NCI-H187 treated with DMSO at 0.1 percent for 48 hours (cell line): ENCODE data around the gene IFNLR1.

ENCODE experiments used
- DNase-seq: peaks from one replicate; lab custom pipeline; 2025; lab: John Stamatoyannopoulos, UW

The IFNLR1 gene

DNA sequence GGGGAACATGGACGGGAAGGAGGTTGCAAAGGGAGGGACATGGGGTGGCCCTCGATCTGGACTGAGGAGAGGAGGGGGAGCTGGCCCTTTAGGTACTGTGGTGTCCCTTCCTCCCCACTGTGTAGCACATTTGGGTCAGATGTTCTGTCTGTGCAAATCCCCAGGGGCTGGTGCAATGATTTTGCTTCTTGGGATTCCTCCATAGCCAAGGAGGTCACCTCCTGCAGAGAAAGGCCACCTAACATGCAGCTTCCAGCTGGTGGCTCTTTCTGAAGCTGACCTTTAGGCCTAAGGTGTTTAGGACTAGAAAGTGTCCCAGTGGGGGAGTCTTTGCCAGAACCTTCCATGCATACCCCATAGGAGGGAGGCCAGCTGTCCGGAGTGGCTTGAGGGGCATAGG, 66.1 kb downstream of the IFNLR1 start:
- no peak for DNase-seq

DNA sequence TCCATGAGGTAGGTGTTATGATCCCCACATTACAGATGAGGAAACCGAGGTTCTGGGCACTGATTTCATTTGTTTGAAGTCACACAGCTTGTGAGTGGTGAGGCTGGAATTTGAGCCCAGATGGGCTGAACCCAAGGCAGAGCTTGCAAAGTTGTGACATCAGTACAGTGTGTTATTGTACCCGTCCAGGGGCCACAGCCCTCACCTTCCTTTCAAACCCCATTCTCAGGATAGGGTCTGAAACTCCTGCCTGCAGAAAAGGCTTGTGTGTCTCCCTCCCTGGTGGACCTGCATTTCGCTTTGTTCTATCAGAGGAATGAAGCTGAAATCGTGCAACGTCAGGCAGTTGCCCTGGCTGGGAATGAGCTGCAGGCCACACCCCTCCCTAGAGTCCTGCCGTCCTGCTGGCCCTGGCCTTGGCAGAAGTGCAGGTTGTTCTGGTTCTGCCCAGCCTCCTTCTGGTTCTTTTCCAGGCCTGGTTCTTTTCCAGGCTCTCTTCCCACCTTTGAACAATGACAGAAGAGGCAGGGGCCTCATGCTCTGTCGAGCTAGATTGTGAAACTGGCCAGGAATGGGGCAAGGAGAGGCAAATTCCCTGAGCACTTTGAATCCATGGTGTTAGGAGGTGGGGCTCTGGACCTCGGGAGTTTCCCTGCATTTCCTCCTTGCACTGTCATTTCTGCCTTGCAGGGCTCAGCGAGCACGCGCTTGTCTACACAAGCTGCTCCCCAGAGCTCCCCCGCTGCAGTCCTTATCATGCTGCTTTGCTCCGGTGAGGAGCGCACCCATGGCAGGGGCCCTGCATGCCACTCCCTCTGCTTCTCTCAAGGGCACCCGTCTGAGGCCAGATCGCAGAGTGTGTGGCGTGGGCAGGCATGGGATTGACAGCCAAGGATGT, 67.0 kb downstream of the IFNLR1 start:
- no peak for DNase-seq

DNA sequence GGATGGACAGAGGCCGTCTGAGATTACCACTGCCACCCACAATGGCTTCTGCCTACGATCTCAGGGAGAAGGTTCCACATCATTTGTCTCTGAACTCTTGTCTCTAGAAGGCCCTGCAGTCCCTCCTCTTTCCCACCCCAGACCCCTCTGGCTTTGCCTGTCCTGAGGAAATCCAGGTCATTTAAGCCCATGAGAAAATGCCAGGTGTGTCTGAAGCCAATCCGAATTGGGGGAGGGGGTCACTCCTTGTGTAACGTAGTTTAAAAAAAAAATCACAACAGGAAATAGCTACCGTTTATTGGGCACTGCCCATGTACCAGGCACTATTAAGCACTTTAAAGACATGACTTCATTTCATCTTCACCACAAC, 67.6 kb downstream of the IFNLR1 start:
- no peak for DNase-seq

DNA sequence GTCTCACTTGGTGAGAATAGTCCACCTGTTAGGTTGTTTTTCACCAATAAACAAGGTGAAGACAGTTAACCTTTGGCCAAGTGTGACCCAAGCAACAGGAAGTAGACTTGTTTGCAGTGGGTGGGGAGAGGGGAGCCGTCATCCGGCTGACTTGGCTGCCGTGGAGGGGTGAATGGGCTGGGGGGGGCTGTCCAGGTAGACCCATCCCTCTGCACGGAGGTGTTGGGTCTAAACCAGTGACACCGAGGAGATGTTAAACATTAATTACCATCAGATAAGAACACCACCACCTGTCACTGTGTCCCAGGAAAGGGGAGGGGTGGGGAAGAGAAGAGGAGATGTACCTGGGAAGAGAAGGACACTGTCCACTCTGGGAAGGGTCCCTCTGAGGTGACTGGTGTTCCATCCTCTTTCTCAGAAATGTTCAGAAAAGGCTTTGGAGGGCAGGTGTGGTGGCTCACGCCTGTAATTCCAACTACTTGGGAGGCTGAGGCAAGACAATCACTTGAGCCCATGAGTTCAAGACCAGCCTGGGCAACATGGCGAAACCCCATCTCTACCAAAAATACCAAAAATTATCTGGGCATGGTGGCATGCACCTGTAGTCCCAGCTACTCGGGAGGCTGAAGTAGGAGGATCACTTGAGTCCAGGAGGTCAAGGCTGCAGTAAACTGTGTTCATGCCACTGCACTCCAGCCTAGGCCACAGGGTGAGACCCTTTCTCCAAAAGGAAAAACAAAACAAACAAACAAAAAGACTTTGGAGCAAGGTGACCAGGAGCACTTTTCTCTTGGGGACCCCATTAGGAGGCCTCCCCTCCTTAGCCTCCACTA, 68.5 kb downstream of the IFNLR1 start:
- no peak for DNase-seq

DNA sequence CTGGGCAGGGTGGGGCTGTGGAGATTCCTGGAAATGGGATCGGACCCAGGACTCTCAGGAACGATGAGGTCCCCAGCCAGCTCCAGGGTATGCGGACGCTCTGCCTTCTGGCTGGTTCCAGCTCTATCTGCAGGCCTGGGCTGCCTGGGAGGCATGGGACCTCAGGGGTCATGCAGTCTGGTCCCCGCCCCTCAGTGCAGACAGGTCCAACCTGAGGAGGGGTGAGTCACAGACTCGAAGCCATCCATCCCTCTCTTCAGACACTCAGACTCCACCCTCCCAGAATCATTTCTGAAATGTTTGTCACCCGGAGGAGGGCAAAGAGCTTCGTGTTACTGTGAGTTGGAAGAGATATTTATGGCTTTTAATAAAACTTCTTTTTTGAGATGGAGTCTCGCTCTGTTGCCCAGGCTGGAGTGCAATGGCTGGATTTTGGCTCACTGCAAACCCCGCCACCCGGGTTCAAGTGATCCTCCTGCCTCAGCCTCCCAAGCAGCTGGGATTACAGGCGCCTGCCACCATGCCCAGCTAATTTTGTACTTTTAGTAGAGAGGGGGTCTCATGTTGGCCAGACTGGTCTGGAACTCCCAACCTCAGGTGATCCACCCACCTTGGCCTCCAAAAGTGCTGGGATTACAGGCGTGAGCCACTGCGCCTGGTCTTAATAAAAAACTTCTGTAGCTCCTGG, 69.2 kb downstream of the IFNLR1 start:
- DNase-seq, result no peak

DNA sequence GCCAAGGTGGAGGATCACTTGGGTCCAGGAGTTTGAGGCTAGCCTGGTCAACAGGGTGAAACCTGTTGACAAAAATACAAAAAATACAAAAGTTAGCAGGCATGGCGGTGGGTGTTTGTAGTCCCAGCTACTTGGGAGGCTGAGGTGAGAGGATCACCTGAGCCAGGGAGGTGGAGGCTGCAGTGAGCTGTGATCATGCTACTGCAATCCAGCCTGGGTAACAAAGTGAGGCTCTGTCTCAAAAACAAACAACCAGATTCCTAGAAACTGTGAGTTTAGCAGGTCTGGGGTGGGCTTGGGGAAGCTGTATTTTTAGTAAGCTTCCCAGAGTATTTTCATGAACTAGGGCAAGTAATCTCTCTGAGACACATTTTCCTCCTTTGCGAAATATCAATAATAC, 70.0 kb downstream of the IFNLR1 start:
- no peak for DNase-seq

DNA sequence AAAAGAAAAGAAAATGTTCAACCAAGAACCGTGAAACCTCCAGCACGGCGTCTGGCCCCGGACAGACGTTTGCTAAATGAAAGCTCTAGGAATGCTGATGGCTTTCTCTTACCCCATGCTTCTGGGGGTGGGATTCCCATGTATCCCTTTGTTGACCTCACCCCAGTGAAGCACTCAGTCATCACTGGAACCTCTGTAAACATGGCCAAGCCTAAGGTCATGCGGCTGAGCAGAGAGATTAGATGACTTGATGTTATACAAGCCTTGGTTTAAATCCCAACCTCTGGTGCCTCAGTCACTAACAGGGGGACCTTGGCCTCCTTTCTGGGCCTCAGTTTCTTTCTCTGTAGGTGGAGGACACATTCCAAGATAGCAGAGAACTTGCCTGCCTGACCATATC, 72.3 kb downstream of the IFNLR1 start:
- no peak for DNase-seq

DNA sequence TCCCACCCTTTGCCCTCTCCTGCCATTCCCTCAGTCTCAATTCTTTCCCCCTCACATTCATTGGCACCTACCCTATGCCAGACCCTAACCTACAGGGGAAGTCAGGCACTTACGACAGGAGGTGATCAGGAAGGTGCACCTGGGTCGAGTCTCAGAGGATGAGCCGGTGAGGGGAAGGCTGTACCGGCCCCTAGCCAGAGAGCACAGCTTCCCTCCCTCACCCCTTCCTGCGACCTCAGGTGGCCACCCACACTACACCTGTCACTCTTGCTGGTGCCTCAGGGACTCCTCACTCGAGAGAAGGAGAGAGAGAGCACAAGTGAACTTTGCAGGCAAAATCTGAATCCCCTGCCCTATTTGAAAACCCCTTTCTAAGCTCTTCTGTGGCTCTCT, 73.5 kb downstream of the IFNLR1 start:
- no peak for DNase-seq

DNA sequence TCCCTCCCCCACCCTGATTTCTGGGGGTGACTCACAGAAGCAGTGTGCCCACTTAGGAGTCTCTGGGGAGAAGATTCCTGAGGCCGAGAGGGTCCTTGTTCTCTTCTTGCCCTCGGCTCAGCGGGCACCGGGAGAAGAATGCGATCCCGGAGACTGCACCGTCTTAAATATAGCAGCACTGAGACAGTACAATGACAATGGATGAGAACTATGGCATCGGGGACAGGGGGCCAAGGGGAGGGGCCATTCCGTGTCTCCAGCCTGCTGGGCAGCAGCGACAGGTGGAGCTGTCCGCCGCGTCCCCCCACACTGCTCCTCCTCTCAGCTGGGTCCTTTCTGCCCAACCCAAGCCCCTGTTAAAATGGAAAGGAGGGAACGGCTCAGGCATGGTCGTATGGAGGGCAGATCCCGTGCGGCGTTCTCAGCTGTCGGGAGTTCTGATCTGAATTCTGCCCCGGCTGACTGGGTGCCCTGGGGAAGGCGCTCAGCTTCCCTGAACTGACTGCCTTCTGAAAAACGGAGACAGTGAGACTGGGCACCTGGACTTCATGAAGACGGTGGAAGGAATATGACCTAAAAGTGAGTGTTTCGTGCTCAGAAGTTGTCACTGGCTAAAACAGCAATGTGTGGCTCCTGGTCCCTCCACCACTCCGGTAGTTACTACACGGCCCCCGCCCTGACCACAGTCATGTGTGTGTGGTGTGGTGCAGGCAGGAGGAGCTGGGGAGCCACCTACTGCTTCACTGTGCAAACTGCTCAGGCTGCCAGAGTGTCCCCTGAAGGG, 74.9 kb downstream of the IFNLR1 start, which contains the start of gene MYOM3:
Gene MYOM3 (minus strand): TSS at position 140 of the 784 bp plus-strand sequence. CDS start 3,499 bp downstream, outside the sequence.
- no peak for DNase-seq

DNA sequence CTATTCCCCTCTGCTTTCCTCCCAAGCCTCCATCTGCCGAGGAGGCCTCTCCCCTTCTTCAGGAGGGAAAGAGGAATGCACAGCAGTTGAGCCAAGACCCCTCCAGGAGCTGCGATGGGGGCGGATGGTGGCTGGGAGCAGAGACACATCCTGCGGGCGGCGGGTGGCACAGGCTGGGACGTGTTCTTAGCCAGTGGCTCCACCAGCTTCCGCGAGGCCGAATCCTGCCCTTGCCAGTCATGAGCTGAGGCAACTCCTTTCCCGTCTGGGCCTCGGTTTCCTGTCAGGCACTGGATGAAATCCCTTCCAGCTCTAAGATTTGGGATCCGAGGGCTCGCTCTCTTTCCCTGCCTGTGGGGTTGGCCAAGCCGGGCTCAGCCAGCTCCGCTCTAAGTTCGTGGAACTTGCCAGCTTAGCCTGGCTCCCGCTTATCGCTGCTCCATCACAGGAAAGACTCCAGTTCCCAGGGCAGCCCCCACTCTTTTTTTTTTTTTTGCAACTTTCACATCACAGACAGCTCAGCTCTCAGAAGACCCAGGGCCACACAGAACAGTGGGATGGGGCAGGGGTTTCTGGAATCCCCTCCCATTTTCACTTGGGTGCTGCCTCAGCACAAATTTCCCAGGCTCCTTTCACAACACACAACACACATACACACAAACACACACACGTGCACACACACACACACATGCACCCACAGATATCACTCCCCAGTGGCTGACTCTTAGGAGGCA, 75.7 kb downstream of the IFNLR1 start:
- DNase-seq, result no peak

DNA sequence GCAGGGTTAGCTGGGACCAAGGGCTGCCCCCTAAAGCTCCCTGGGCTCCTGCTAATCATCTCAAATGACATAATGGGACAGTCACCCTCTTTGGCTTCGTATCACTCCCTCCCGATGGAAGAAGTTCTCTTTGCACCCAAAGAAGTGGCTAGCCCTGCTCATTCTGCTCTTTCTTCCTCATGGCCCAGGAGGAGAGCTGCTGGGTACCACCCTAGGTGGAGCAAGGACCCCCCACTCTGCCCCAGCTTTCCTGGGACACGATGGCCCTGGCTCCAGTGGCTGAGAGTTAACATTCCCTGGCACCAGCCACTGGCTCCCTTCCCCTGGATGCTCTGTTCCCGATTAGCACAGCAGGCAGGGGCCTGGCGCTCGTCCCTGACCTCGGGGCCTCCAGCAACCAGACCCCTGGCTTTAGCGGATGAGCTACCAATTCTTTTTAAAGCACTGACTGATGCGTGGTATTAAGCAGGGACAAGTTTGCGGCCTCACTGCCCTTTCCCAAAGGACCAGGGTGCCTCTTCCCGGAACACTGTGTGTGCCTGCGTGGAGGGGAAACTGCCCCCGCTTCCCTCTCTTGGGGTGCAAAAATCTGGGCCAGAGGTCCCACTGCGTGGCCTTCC, 76.3 kb downstream of the IFNLR1 start:
- DNase-seq, result no peak

DNA sequence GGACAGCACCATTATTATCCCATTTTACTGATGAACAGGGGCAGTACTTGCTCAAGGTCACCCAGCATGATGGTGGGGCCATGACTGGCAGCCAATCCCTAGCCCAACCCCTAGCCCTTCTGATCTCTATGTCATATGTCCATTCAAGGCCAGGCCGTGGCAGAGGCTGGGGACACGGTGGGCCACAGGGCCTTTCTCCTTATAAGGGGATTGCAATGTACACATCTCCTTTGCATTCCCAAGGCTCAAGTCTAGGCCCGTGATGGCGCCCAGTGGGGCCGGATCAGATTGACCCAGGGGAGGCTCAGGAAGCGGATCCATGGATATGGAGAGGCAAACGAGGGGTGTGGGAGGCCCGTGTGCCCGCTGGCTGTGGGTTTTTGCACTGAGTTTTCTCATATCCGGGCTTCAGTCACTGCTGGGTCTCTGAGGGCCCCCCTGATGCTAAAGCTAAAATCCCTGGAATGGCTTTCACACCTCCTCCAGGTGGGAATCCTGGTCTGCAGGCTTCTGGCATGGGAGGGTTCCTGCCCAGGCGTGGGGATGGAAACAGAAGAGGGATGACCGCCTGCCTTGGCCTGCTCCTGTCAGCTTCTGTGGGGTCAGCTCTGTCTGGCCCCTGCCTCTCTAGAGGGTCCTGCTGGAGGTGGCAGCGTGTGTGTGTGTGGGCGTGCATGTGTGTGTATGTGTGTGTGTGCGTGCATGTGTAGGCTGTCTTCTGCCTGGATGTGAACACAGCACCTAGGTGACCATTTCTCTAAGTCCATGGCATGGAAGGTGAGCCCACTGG, 77.2 kb downstream of the IFNLR1 start:
- no peak for DNase-seq

DNA sequence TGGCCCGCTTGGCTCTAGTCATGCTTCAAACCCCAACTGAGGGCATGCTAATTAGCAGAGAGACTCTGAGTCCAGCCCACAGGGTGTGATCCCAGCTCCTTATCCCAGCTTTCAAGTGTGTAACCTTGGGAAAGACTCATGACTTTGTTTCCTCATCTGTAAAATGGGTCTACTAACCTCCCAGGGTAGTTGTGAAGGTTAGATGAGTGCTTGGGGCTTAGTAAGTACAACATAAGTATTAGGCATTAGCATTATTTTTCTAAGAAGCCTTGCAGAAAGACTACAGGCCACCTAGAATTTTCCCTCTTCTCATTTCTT, 78.0 kb downstream of the IFNLR1 start:
- DNase-seq, result no peak

DNA sequence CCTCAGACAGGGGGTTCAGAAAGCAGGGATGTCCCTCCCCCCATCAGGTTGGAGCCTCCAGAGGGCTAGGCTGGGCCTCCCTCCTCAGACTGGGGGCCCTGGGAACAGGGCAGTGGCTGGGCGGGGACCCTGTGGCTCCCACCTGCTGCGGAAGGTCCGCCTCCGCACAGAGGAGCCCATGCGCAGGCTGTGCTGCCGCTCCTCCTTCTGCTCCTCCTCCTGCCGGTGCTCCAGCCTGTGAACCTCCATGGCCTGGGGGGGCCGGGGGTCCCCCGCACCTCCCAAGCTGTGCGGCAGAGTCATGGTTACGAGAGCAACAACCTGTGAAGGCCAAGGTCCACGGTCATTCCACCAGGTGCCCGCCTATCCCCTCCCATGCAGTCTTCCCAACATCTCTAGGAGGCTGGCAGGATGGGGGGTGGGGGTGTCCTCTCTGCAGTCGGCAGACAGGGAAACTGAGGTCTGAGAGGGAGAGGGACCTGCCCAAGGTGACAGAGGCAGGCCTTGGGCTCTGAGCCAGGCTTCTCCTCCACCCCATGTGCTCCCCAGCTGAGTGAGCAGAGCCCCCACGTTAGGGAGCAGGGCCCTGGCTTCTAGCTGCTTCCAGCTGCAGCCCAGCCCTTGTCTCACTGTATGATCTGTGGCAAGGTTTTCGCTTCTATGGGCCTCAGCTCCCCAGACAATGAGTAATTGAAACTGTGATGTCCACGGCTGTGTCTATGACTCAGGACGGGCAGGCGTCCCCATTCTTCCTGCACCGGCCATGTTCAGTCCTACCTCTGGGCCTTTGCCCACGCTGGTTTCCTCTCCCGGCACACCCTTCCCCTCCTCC, 78.5 kb downstream of the IFNLR1 start:
- no peak for DNase-seq

DNA sequence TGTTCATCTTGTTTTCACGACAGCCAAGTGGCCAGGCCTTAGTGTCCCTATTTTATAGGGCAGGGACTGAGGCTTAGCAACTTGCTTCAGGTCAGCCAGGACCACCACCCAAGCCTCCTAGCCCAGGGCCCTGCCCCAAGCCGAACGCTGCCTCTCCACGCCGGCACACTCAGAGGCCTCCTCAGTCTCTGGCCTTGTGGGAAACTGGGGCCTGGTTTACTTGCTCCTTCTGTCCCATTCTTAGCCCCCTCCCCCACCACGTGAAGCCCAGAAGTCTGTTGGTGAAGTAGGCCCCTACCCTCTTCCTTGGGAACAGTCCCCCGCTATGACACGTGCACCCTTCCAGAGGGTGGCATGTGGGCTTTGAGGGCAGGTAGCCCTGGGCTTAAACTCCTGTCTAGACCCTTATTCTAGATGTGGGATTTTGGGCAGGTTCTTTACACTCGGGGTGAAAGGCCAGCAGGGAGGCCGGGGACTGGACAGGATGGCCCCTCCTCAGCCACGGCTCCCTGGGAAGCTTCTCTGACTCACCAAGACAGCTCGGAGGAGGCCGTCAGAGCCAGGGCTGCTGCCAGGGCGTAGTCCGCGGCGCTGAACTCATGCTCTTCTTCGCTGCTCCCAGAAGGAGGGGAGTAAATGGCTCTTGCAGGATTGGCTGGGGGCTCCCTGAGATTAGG, 79.5 kb downstream of the IFNLR1 start:
- DNase-seq, result no peak

DNA sequence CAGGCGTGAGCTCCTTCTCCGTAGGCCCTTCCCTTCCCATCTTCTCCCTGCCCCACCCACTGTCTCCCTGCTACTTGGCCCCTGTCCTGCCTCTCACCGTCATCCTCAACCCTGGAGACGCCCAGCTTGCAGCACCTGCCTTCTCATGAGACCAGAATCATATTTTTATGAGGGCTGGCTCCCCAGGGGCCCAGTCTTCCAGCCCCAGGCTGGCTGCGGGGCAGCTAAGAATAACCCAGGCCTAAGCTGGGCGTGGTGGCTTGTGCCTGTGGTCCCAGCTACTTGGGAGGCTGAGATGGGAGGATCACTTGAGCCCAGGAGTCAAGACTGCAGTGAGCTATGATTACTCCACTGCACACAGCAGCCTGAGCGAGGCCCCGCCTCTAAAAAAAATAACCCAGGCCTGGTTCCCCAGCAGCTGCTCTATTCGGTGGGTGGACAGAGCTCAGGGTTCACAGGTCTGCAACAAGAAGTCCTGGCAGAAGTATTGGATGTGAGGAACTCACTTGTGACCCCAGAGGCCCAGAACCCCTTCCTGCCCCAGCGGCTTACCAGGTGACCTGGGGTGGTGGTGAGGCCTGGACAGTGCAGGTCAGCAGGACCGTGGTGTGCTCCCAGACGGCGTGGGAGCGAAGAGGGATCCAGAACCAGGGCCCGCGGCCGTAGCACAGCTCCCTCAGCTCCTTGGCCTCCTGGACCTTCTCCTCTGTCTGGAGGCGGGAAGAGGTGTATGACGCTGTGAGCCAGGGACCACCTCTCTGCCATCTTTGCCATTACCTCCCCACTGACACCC, 81.5 kb downstream of the IFNLR1 start:
- DNase-seq, result no peak

DNA sequence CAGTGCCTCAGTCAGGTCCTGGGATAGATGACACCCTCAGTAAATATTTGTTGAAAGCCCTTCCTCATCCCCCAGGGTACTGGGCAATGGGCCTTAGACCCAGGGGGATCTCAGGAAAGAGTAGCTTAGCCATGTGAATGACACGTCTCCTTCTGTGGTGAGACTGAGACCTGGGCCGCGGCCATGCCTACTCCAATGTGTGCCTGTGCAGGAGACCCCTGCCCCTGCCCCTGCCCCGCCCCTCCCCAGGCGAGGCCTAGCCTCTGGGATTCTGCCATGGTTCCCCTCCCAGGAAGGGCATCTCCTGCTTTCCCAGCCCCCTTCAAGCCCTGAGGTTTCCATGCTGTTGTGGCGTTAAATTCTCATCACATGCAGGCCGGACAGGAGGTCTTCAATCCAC, 82.2 kb downstream of the IFNLR1 start:
- DNase-seq, result no peak
